IMR-90 (cell line): ENCODE data around the gene RAB8B. TPM values are rescaled to one million over a fixed set of nuclear protein-coding genes. Genes with fewer than 3 reads are reported as not detected.

Source experiments
- ATAC-seq: fragments of 200-7000 bp; cut with Tn5 transposase; 2 replicates; pipeline ENCODE4 v1.9.1; 2020; ENCODE audit warnings: low read depth, mild to moderate bottlenecking, moderate library complexity
- BruUV-seq: library from RNA; stranded (reverse); fragments of 400-500 nt; replicated peaks from 2 replicates; lab custom pipeline; 2021; lab: Mats Ljungman, UMichigan
- CTCF ChIA-PET: fragments of 300-600 bp; formaldehyde crosslinking; extraction: SDS; loops from one replicate; lab custom pipeline; 2021; ENCODE audit warnings: antibody characterized with exemption; lab: Yijun Ruan, JAX
- POLR2A ChIA-PET: fragments of 300-600 bp; sonication (Branson Sonifier 250); formaldehyde crosslinking; loops from one replicate; lab custom pipeline; 2022; ENCODE audit warnings: antibody characterized with exemption; ENCODE audit not compliant: unreplicated experiment; lab: Charles Lee
- DNase-seq: peaks from one replicate; pipeline ENCODE4 v3.0.0; 2013
- H2AFZ ChIP-seq: replicated peaks from 2 replicates; pipeline ENCODE3; 2013; ENCODE audit warnings: low read length, mild to moderate bottlenecking; ENCODE audit not compliant: poor library complexity
- H2AK5ac ChIP-seq: 2 replicates; pipeline ENCODE4 v1.6.1; 2013; ENCODE audit warnings: low read depth, low read length, inconsistent platforms
- H2AK9ac ChIP-seq: replicated peaks from 2 replicates; pipeline ENCODE3; 2013; ENCODE audit warnings: mild to moderate bottlenecking, low read depth, low read length, moderate library complexity; ENCODE audit not compliant: poor library complexity
- H2BK120ac ChIP-seq: 2 replicates; pipeline ENCODE4 v1.6.1; 2013; ENCODE audit warnings: low read depth, low read length, inconsistent platforms
- H2BK15ac ChIP-seq: 3 replicates; pipeline ENCODE4 v1.6.1; 2013; ENCODE audit warnings: low read depth, low read length, inconsistent platforms
- H2BK20ac ChIP-seq: 2 replicates; pipeline ENCODE4 v1.6.1; 2013; ENCODE audit warnings: low read depth, mild to moderate bottlenecking, inconsistent platforms, low read length, moderate library complexity
- H2BK5ac ChIP-seq: 2 replicates; pipeline ENCODE4 v1.6.1; 2013; ENCODE audit warnings: mild to moderate bottlenecking, low read depth, low read length, inconsistent platforms; ENCODE audit not compliant: poor library complexity, severe bottlenecking
- H3K14ac ChIP-seq: replicated peaks from 2 replicates; pipeline ENCODE4 v1.6.1; 2013; ENCODE audit warnings: low read depth, low read length, inconsistent platforms
- H3K18ac ChIP-seq: 2 replicates; pipeline ENCODE4 v1.6.1; 2013; ENCODE audit warnings: low read depth, low read length, control low read depth
- H3K23ac ChIP-seq: 2 replicates; pipeline ENCODE4 v1.6.1; 2013; ENCODE audit warnings: low read depth, low read length, inconsistent platforms
- H3K27ac ChIP-seq: 2 replicates; pipeline ENCODE4 v1.5.1; 2013; ENCODE audit warnings: mild to moderate bottlenecking, control low read depth, low read length; ENCODE audit not compliant: insufficient read depth
- H3K27me3 ChIP-seq: 2 replicates; pipeline ENCODE4 v1.6.1; 2013; ENCODE audit warnings: low read length; ENCODE audit not compliant: control insufficient read depth, insufficient read depth
- H3K36me3 ChIP-seq: 2 replicates; pipeline ENCODE4 v1.6.1; 2013; ENCODE audit warnings: low read length, mixed read lengths; ENCODE audit not compliant: control insufficient read depth, insufficient read depth
- H3K4ac ChIP-seq: 2 replicates; pipeline ENCODE4 v1.6.1; 2013; ENCODE audit warnings: low read depth, low read length, inconsistent platforms
- H3K4me1 ChIP-seq: 2 replicates; pipeline ENCODE4 v1.6.1; 2013; ENCODE audit warnings: low read length, mixed read lengths; ENCODE audit not compliant: control insufficient read depth, insufficient read depth
- H3K4me2 ChIP-seq: 2 replicates; pipeline ENCODE4 v1.6.1; 2013; ENCODE audit warnings: low read depth, mild to moderate bottlenecking, control low read depth, low read length, moderate library complexity
- H3K4me3 ChIP-seq: 2 replicates; pipeline ENCODE4 v1.5.1; 2013; ENCODE audit warnings: low read depth, mild to moderate bottlenecking, control low read depth, low read length, moderate library complexity; ENCODE audit not compliant: insufficient read depth
- H3K56ac ChIP-seq: 2 replicates; pipeline ENCODE4 v1.6.1; 2013; ENCODE audit warnings: low read length, inconsistent platforms; ENCODE audit not compliant: insufficient read depth; ENCODE audit errors: extremely low read depth
- H3K79me1 ChIP-seq, 2 experiments: 2 replicates each; pipeline ENCODE4 v1.6.1; 2013; ENCODE audit warnings: low read length in 2 of 2, inconsistent platforms in 1 of 2, low read depth in 1 of 2
- H3K9ac ChIP-seq: 2 replicates; pipeline ENCODE4 v1.6.1; 2013; ENCODE audit warnings: low read depth, low read length, control low read depth
- H3K9me1 ChIP-seq: 2 replicates; pipeline ENCODE4 v1.6.1; 2013; ENCODE audit warnings: low read length, inconsistent platforms; ENCODE audit not compliant: insufficient read depth
- H3K9me3 ChIP-seq: 2 replicates; pipeline ENCODE4 v1.6.1; 2013; ENCODE audit warnings: low read length; ENCODE audit not compliant: control insufficient read depth, insufficient read depth
- H4K20me1 ChIP-seq: 2 replicates; pipeline ENCODE4 v1.6.1; 2013; ENCODE audit warnings: low read length, inconsistent platforms; ENCODE audit not compliant: insufficient read depth
- H4K5ac ChIP-seq: 2 replicates; pipeline ENCODE4 v1.6.1; 2013; ENCODE audit warnings: mild to moderate bottlenecking, low read depth, low read length, control low read depth
- H4K8ac ChIP-seq, 2 experiments: 2 replicates each; pipeline ENCODE4 v1.6.1; 2013; ENCODE audit warnings: low read depth in 2 of 2, low read length in 2 of 2, control low read depth in 1 of 2, inconsistent platforms in 1 of 2
- H4K91ac ChIP-seq: 2 replicates; pipeline ENCODE4 v1.6.1; 2013; ENCODE audit warnings: low read depth, low read length, inconsistent platforms; ENCODE audit not compliant: insufficient read depth
- MAFK ChIP-seq: IDR thresholded peaks from 2 replicates; pipeline ENCODE4 v1.6.1; 2012; ENCODE audit warnings: low read depth, low read length, improper control_type of control experiment
- POLR2A ChIP-seq: IDR thresholded peaks from 2 replicates; pipeline ENCODE4 v1.6.1; 2012; ENCODE audit warnings: mild to moderate bottlenecking, low read depth, low read length
- RAD21 ChIP-seq: IDR thresholded peaks from 2 replicates; pipeline ENCODE4 v1.6.1; 2012; ENCODE audit warnings: low read length, improper control_type of control experiment
- RFX5 ChIP-seq: IDR thresholded peaks from 2 replicates; pipeline ENCODE4 v1.8.0; 2012; ENCODE audit warnings: low read depth, mild to moderate bottlenecking, low read length, moderate library complexity
- WGBS, 2 experiments: methylation state at CpG; one replicate each; pipeline versions ENCODE4 v1.1.5 to v1.1.7; 2013; ENCODE audit warnings: missing lambda C conversion rate in 2 of 2; ENCODE audit not compliant: insufficient read length in 1 of 2; ENCODE audit errors: extremely low coverage in 2 of 2; 5-methylcytosine and 5-hydroxymethylcytosine counted together
- dilution Hi-C: fragments of 300-500 bp; cut with HindIII; formaldehyde crosslinking; loops from one replicate; pipeline ENCODE4 v1.14.3; 2018; ENCODE audit warnings: low sequenced_read_pairs; ENCODE audit not compliant: unreplicated experiment
- in situ Hi-C: fragments of 300-500 bp; cut with MboI; formaldehyde crosslinking; loops from 3 replicates; pipeline ENCODE4 v1.14.3; 2019; ENCODE audit warnings: low sequenced_read_pairs, inconsistent platforms, mixed read lengths
- intact Hi-C: fragments of 100-400 bp; cut with micrococcal nuclease; formaldehyde crosslinking; loops from 2 replicates; pipeline ENCODE4 v1.10.0; 2022
- polyA plus RNA-seq, 3 experiments: library from polyadenylated mRNA; depleted of rRNA; stranded (reverse); fragments of >200 nt; gene quantifications; 2 replicates each; pipeline ENCODE4 v1.2.3, GENCODE V29; 2012; ENCODE audit warnings: low replicate concordance in 1 of 3
- total RNA-seq: library from RNA; depleted of rRNA; stranded (reverse); fragments of >200 nt; gene quantifications from 2 replicates; pipeline ENCODE4 v1.2.3, GENCODE V29; 2012

Gene RAB8B
- total and polyA plus RNA-seq, 2 of the 4 experiments (the other 2 are of a cell fraction): 19.4 to 29.4 TPM

DNA sequence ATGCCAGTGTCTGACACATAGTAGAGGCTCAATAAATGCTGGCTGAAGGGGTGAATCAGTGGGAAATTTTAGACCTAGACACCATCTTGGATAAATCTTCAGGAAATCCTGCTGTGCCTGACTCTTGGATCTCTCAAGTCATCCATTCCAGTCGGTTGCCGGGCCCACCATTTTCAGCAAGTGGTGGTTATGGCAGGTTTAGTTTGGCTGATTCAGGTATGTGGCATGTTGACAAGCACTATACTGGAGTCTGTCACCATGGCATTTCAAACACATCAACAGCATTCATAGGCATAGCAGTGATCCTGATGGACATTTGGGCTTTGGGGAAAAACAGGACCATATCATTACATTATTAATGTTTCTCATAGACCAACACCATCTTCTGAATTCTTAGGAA lies 62.3 kb downstream of the RAB8B start:
- CTCF ChIA-PET: interaction anchor here (0.6 kb wide), 1 partner anchor 83 kb away, joined by 3 read pairs; no protein-coding TSS in a partner anchor

More for the DNA sequence above, 62.3 kb downstream of the RAB8B start:
- no peak overlapping the region for H4K91ac ChIP-seq
- H3K27ac ChIP-seq: no peak overlapping the region
- no peak overlapping the region for H2BK120ac ChIP-seq
- H3K9me3 ChIP-seq: no peaks in the 10 kb centered on the region
- dilution Hi-C loops: no loop called here
- H3K23ac ChIP-seq: no peak overlapping the region
- H4K20me1 ChIP-seq: peaks cover 7% of the 10 kb centered on the region; the same call in 1 of the 2 replicates
- POLR2A ChIA-PET: no interaction called here
- TF ChIP-seq MAFK: no peak
- no peak for TF ChIP-seq RFX5
- no peak for TF ChIP-seq RAD21
- no peak for TF ChIP-seq POLR2A
- no TSS peak for BruUV-seq
- H2AK5ac ChIP-seq: no peak overlapping the region
- in situ Hi-C loops: no loop called here
- H2BK5ac ChIP-seq: peak overlapping the region; percentile 91
- ATAC-seq (no peak), DNase-seq (no peak)
- H3K4me3 ChIP-seq: no peak overlapping the region
- peaks cover 9% of the 10 kb centered on the region; the same call in 1 of the 2 replicates for H3K36me3 ChIP-seq
- H3K27me3 ChIP-seq: no peaks in the 10 kb centered on the region
- intact Hi-C loops: loop anchor here (5.0 kb wide), 1 partner anchor 54 kb away; no protein-coding TSS in a partner anchor
- H3K56ac ChIP-seq: no peak overlapping the region
- H3K4me1 ChIP-seq: peaks cover 18% of the 10 kb centered on the region
- H3K4ac ChIP-seq: no peak overlapping the region
- no peak overlapping the region for H3K9ac ChIP-seq
- no peak overlapping the region for H2AFZ ChIP-seq
- H3K79me1 ChIP-seq: peaks cover 22 to 39% of the 10 kb centered on the region in 2 experiments
- peak overlapping the region in 1 of 2 experiments; percentile 3; a peak in 1 of 4 replicates for H4K8ac ChIP-seq
- H3K9me1 ChIP-seq: peaks cover 15% of the 10 kb centered on the region
- H3K18ac ChIP-seq: no peak overlapping the region; the same call in 1 of the 2 replicates
- no peak overlapping the region for H2BK15ac ChIP-seq
- no peak overlapping the region for H2BK20ac ChIP-seq
- H3K14ac ChIP-seq: no peak overlapping the region
- no peak overlapping the region for H2AK9ac ChIP-seq
- no peak overlapping the region; the same call in 1 of the 2 replicates for H4K5ac ChIP-seq
- WGBS, 2 experiments: no CpG with 5 or more reads among the region's 2 CpGs
- no peak overlapping the region for H3K4me2 ChIP-seq
